GM23248 (cell line): Measurements from ENCODE around the gene MGAT4B. TPM values are rescaled to one million over a fixed set of nuclear protein-coding genes. Genes with fewer than 3 reads are reported as not detected.

Experiments
- DNase-seq: peaks from one replicate; pipeline ENCODE4 v3.0.0-alpha.2; 2015
- H2AFZ ChIP-seq: fragments of 200-600 bp; sonication (generic); 2 replicates; pipeline ENCODE4 v1.6.1; 2016; ENCODE audit warnings: antibody characterized with exemption
- H3F3A ChIP-seq: fragments of 200-600 bp; sonication (generic); 2 replicates; pipeline ENCODE4 v1.6.1; 2016; ENCODE audit warnings: mild to moderate bottlenecking, antibody characterized with exemption, mixed run types; ENCODE audit not compliant: insufficient read depth
- H3K27ac ChIP-seq: fragments of 200-600 bp; sonication (generic); 2 replicates; pipeline ENCODE4 v1.5.1; 2016; ENCODE audit warnings: mild to moderate bottlenecking
- H3K27me3 ChIP-seq: fragments of 200-600 bp; sonication (generic); replicated peaks from 2 replicates; pipeline ENCODE4 v1.6.1; 2016; ENCODE audit warnings: mild to moderate bottlenecking; ENCODE audit not compliant: insufficient read depth
- H3K36me3 ChIP-seq: fragments of 200-600 bp; sonication (generic); 2 replicates; pipeline ENCODE4 v1.6.1; 2016; ENCODE audit warnings: low read depth, mild to moderate bottlenecking
- H3K4me1 ChIP-seq: fragments of 200-600 bp; sonication (generic); 2 replicates; pipeline ENCODE4 v1.6.1; 2016; ENCODE audit warnings: mild to moderate bottlenecking; ENCODE audit not compliant: insufficient read depth
- H3K4me2 ChIP-seq: fragments of 200-600 bp; sonication (generic); one replicate; pipeline ENCODE4 v1.6.1; 2016; ENCODE audit warnings: mild to moderate bottlenecking; ENCODE audit not compliant: unreplicated experiment
- H3K4me3 ChIP-seq: fragments of 200-600 bp; sonication (generic); 2 replicates; pipeline ENCODE4 v1.5.1; 2016; ENCODE audit warnings: mild to moderate bottlenecking
- H3K79me2 ChIP-seq: fragments of 200-600 bp; sonication (generic); 2 replicates; pipeline ENCODE4 v1.6.1; 2016; ENCODE audit warnings: mild to moderate bottlenecking; ENCODE audit not compliant: insufficient read depth
- H3K9ac ChIP-seq: fragments of 200-600 bp; sonication (generic); 2 replicates; pipeline ENCODE4 v1.6.1; 2016; ENCODE audit warnings: mild to moderate bottlenecking
- H3K9me2 ChIP-seq: fragments of 200-600 bp; sonication (generic); 2 replicates; pipeline ENCODE4 v1.6.1; 2016; ENCODE audit warnings: mixed run types, mild to moderate bottlenecking, moderate library complexity; ENCODE audit not compliant: insufficient read depth
- H3K9me3 ChIP-seq: fragments of 200-600 bp; sonication (generic); one replicate; pipeline ENCODE4 v1.6.1; 2017; ENCODE audit warnings: low read depth
- H4K20me1 ChIP-seq: fragments of 200-600 bp; sonication (generic); 2 replicates; pipeline ENCODE4 v1.6.0; 2016; ENCODE audit not compliant: insufficient read depth
- EZH2 ChIP-seq: fragments of 200-600 bp; sonication (generic); IDR thresholded peaks from 2 replicates; pipeline ENCODE4 v1.6.1; 2018; ENCODE audit warnings: antibody characterized with exemption, mild to moderate bottlenecking; ENCODE audit not compliant: insufficient read depth, poor library complexity, severe bottlenecking
- EZH2phosphoT487 ChIP-seq: fragments of 200-600 bp; sonication (generic); IDR thresholded peaks from 2 replicates; pipeline ENCODE4 v1.6.1; 2018; ENCODE audit warnings: antibody characterized with exemption, moderate library complexity, mild to moderate bottlenecking, low read depth; ENCODE audit not compliant: insufficient read depth
- WGBS, 2 experiments: methylation state at CpG; one replicate each; pipeline ENCODE4 v1.1.6; 2015 to 2017; ENCODE audit warnings: low lambda C conversion rate in 2 of 2, low coverage in 1 of 2; ENCODE audit errors: missing lambda C conversion rate in 2 of 2; 5-methylcytosine and 5-hydroxymethylcytosine counted together
- in situ Hi-C: fragments of 300-500 bp; cut with MboI; formaldehyde crosslinking; loops from 2 replicates; pipeline ENCODE4 v1.15.0; 2020
- microRNA counts: library from miRNA; unstranded; fragments of <30 nt; microRNA quantifications from one replicate; lab custom pipeline; 2016
- microRNA-seq: library from miRNA; unstranded; fragments of <30 nt; microRNA quantifications from one replicate; pipeline ENCODE4, GENCODE V29; 2016; ENCODE audit warnings: borderline number of aligned reads
- polyA plus RNA-seq: library from polyadenylated mRNA; unstranded; fragments of >200 nt; fragmentation: Nextera tagmentation; extraction: Ambion mirVana; gene quantifications from 2 replicates; pipeline ENCODE4 v1.2.1, GENCODE V29; 2016
- small RNA-seq: library from RNA; depleted of rRNA; stranded (forward); fragments of <200 nt; gene quantifications from one replicate; pipeline ENCODE3, GENCODE V24; 2014; ENCODE audit warnings: low read depth, low replicate concordance
- total RNA-seq: library from RNA; depleted of rRNA; stranded (reverse); fragments of >200 nt; shearing (Covaris generic); gene quantifications from 2 replicates; pipeline ENCODE4 v1.2.3, GENCODE V29; 2014; rRNA removed

MGAT4B gene
- total and polyA plus RNA-seq, 2 experiments from 2014 or later, result 28.0 to 143 TPM

DNA sequence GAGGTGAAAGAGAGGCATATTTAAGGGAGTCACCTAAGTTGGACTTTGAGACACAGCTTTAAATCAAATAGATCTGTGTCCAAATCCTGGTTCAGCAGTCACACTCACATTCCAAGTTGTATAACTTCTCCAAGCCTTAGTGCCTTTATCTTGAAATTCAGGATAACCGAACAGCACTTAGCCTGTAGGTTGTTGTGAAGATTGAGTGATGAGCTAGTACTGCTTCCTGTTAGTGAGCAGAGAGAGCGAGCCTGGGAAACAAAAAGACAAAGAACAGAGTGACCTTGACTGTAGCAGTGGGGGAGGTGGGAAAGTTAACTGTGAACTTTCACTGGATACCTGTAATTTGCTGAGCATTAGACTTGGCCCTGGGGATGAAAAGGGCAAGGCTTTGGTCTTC, 51.6 kb downstream of the MGAT4B start:
- Histone ChIP-seq H3K9ac (no peak overlapping the region), H3K36me3 (no peaks in the 10 kb centered on the region), H3K27ac (no peak overlapping the region), H3F3A (no peaks in the 10 kb centered on the region), H4K20me1 (peaks cover 39% of the 10 kb centered on the region), H2AFZ (no peak overlapping the region), H3K4me2 (no peak overlapping the region), H3K27me3 (no peaks in the 10 kb centered on the region), H3K4me1 (no peaks in the 10 kb centered on the region), H3K9me3 (no peaks in the 10 kb centered on the region), H3K4me3 (no peak overlapping the region), H3K79me2 (peaks cover 100% of the 10 kb centered on the region), H3K9me2 (no peaks in the 10 kb centered on the region)
- WGBS, 2 experiments, result 98 to 99% methylated on average over 2 of the region's 2 CpGs
- in situ Hi-C loops, result no loop called here
- TF ChIP-seq EZH2phosphoT487 (no peak), EZH2 (no peak)
- DNase-seq, result no peak

DNA sequence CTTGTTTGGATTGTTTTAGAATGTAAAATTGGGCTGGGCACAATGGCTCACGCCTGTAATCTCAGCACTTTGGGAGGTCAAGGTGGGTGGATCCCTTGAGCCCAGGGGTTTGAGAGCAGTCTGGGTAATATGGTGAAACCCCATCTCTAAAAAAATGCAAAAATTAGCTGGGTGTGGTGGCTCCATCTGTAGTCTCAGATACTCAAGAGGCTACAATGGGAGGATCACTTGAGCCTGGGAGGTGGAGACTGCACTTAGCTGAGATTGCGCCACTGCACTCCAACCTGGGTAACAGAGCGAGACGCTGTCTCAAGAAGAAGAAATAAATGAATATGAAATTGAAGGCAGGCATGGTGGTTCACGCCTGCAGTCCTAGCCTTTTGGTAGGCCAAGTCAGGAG, 52.7 kb downstream of the MGAT4B start:
- Histone ChIP-seq H2AFZ (no peak overlapping the region), H3K9ac (no peak overlapping the region), H3K4me2 (no peak overlapping the region), H3F3A (no peaks in the 10 kb centered on the region), H3K9me3 (no peaks in the 10 kb centered on the region), H3K4me1 (no peaks in the 10 kb centered on the region), H3K27ac (no peak overlapping the region), H3K27me3 (no peaks in the 10 kb centered on the region), H3K4me3 (no peak overlapping the region), H3K36me3 (no peaks in the 10 kb centered on the region), H4K20me1 (peaks cover 32% of the 10 kb centered on the region), H3K9me2 (no peaks in the 10 kb centered on the region), H3K79me2 (peaks cover 100% of the 10 kb centered on the region)
- WGBS, 2 experiments, result 92 to 93% methylated on average over 5 of the region's 5 CpGs
- DNase-seq, result no peak
- TF ChIP-seq EZH2 (no peak), EZH2phosphoT487 (no peak)
- in situ Hi-C loops, result no loop called here

DNA sequence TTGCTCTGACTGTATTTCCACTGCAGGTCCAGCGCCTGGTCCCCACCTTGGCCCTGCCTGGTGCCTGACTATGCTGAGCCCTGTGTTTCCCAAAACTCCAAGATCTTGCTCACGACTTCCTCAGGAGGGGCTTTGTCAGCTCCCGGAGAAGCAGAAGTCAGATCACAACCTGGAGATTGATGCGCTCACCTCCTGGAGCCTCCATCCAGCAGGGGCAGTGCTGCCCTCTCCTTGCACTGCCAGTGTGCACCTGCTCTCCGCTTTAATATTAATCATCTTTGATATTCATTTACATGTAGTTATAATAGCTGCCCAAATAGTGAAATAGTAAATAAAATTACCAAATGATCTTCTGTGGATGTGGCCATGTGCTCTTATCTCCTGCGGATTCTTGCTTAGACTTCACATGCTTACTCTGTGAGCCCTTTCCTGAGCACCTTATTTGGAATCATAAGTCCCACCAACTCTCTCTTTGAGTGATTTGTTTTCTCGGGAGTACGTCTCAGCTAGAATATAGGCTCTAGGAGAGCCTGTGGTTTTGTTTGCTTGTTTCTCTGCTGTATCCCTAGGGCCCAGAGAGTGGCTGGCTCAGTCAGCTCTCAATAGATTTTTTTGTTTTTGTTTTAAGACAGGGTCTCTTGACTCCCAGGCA, 56.7 kb downstream of the MGAT4B start:
- H4K20me1 ChIP-seq, result peaks cover 17% of the 10 kb centered on the region; the same call in 1 of the 2 replicates
- no peak for TF ChIP-seq EZH2
- H3K36me3 ChIP-seq, result no peaks in the 10 kb centered on the region
- no peak overlapping the region for H3K9ac ChIP-seq
- H2AFZ ChIP-seq, result no peak overlapping the region
- H3K4me2 ChIP-seq, result no peak overlapping the region
- 85 to 86% methylated on average over 8 of the region's 8 CpGs for WGBS, 2 experiments
- in situ Hi-C loops, result no loop called here
- H3K79me2 ChIP-seq, result peaks cover 100% of the 10 kb centered on the region
- DNase-seq, result no peak
- H3F3A ChIP-seq, result no peaks in the 10 kb centered on the region; the same call in 1 of the 2 replicates
- no peaks in the 10 kb centered on the region for H3K27me3 ChIP-seq
- no peaks in the 10 kb centered on the region for H3K9me3 ChIP-seq
- no peaks in the 10 kb centered on the region for H3K4me1 ChIP-seq
- H3K27ac ChIP-seq, result no peak overlapping the region
- no peaks in the 10 kb centered on the region for H3K9me2 ChIP-seq
- no peak overlapping the region for H3K4me3 ChIP-seq

DNA sequence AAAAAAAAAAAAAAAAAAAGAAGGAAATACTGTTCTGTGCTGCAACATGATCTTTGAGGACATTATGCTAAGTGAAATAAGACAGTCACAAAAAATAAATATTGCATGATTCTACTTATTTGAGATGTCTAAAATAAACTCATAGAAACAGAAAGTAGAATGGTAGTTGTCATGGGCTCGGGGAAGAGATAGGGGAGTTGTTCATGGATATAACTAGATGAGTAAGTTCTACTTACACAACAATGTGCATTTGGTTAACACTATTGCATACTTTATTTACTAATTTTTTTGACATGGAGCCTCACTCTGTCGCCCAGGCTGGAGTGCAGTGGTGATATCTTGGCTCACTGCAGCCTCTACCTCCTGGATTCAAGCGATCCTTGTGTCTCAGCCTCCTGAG, 58.9 kb downstream of the MGAT4B start:
- no peaks in the 10 kb centered on the region for H3K36me3 ChIP-seq
- TF ChIP-seq EZH2 (no peak), EZH2phosphoT487 (no peak)
- 61 to 64% methylated on average over 3 of the region's 3 CpGs for WGBS, 2 experiments

More for the DNA sequence above, 58.9 kb downstream of the MGAT4B start:
- peak; percentile 38 for DNase-seq
- Histone ChIP-seq H2AFZ (no peak overlapping the region), H3K9me3 (no peaks in the 10 kb centered on the region), H4K20me1 (peaks cover 7% of the 10 kb centered on the region), H3F3A (no peaks in the 10 kb centered on the region; the same call in 1 of the 2 replicates), H3K4me1 (no peaks in the 10 kb centered on the region), H3K4me3 (no peak overlapping the region), H3K9me2 (no peaks in the 10 kb centered on the region), H3K4me2 (no peak overlapping the region), H3K27me3 (no peaks in the 10 kb centered on the region), H3K79me2 (peaks cover 100% of the 10 kb centered on the region), H3K27ac (peak overlapping the region; percentile 27; the same call in 1 of the 2 replicates), H3K9ac (no peak overlapping the region)
- in situ Hi-C loops, result no loop called here

MicroRNAs encoded within 50 kb of the gene (microRNA counts, 767-probe panel; counts per million panel counts)
- microRNA hsa-miR-1229 (lab: Ali Mortazavi, UCI), result 447 counts per million, percentile 86 among the panel's probes with 10 or more counts

Small RNAs within 50 kb of the gene (microRNA-seq; reads per million reads assigned to microRNA genes)
- gene MIR1229, result 3.6 reads per million

Small RNAs within 50 kb of the gene (small RNA-seq; reads per million reads assigned to genes)
- not detected for gene MIR1229
- not detected for gene RF00019

Other genes with a start within 250 kb of the MGAT4B start
- 220 and 271 TPM in 2 replicates for gene HNRNPH1, start 183.2 kb downstream of the MGAT4B start, total RNA-seq
- 145 and 163 TPM in 2 replicates for gene HNRNPH1, start 183.2 kb downstream of the MGAT4B start, polyA plus RNA-seq
- not detected in 2 replicates for gene CBY3, start 125.8 kb downstream of the MGAT4B start, total RNA-seq
- gene CBY3, start 125.8 kb downstream of the MGAT4B start, polyA plus RNA-seq, result 0.43 and 0.60 TPM in 2 replicates
- 466 and 488 TPM in 2 replicates for gene CANX, start 107.9 kb downstream of the MGAT4B start, total RNA-seq
- gene CANX, start 107.9 kb downstream of the MGAT4B start, polyA plus RNA-seq, result 332 and 338 TPM in 2 replicates
- gene MAML1, start 74.0 kb downstream of the MGAT4B start, total RNA-seq, result 8.0 and 9.5 TPM in 2 replicates
- gene MAML1, start 74.0 kb downstream of the MGAT4B start, polyA plus RNA-seq, result 5.8 and 6.3 TPM in 2 replicates
- gene LTC4S, start 12.9 kb downstream of the MGAT4B start, total RNA-seq, result 3.7 and 6.6 TPM in 2 replicates
- gene LTC4S, start 12.9 kb downstream of the MGAT4B start, polyA plus RNA-seq, result 1.6 and 2.0 TPM in 2 replicates
- gene SQSTM1, start 14.0 kb upstream of the MGAT4B start, total RNA-seq, result 211 and 228 TPM in 2 replicates
- 265 and 310 TPM in 2 replicates for gene SQSTM1, start 14.0 kb upstream of the MGAT4B start, polyA plus RNA-seq
- 17.3 and 23.0 TPM in 2 replicates for gene MRNIP, start 52.0 kb upstream of the MGAT4B start, total RNA-seq
- 13.3 and 14.1 TPM in 2 replicates for gene MRNIP, start 52.0 kb upstream of the MGAT4B start, polyA plus RNA-seq
- gene TBC1D9B, start 101.0 kb upstream of the MGAT4B start, total RNA-seq, result 55.7 and 64.4 TPM in 2 replicates
- gene TBC1D9B, start 101.0 kb upstream of the MGAT4B start, polyA plus RNA-seq, result 78.8 and 82.0 TPM in 2 replicates